OCI-LY3 (cell line): Measurements from ENCODE around the gene DHRSX.

Experiments used
- H2AFZ ChIP-seq: fragments of 200-600, 300-600 bp; shearing (Covaris generic); 2 replicates; pipeline ENCODE4 v1.6.0; 2014; ENCODE audit warnings: antibody characterized with exemption, low read depth, low read length
- H3K27ac ChIP-seq: fragments of 200-600, 300-600 bp; sonication (generic); 2 replicates; pipeline ENCODE4 v1.5.1; 2014; ENCODE audit warnings: mild to moderate bottlenecking, low read length, moderate library complexity, mixed read lengths
- H3K27me3 ChIP-seq: fragments of 200-600, 300-600 bp; sonication (generic); 2 replicates; pipeline ENCODE4 v1.6.1; 2014; ENCODE audit warnings: low read depth, low read length, mixed read lengths
- H3K36me3 ChIP-seq: fragments of 200-600, 300-600 bp; sonication (generic); replicated peaks from 2 replicates; pipeline ENCODE3; 2014; ENCODE audit warnings: low read depth, low read length, mixed read lengths
- H3K4me1 ChIP-seq: fragments of 300-600, 200-600 bp; sonication (generic); 2 replicates; pipeline ENCODE4 v1.6.1; 2014; ENCODE audit warnings: low read length, mixed read lengths
- H3K4me2 ChIP-seq: fragments of 200-600, 300-600 bp; sonication (generic); 2 replicates; pipeline ENCODE4 v1.6.1; 2014; ENCODE audit warnings: low read length, mixed read lengths
- H3K4me3 ChIP-seq: fragments of 300-600, 200-600 bp; sonication (generic); 2 replicates; pipeline ENCODE4 v1.5.1; 2014; ENCODE audit warnings: antibody characterized with exemption, mild to moderate bottlenecking, low read length, moderate library complexity
- H3K79me2 ChIP-seq: fragments of 300-600, 200-600 bp; shearing (Covaris generic); 2 replicates; pipeline ENCODE4 v1.6.1; 2014; ENCODE audit warnings: mild to moderate bottlenecking, low read length, mixed read lengths
- H3K9ac ChIP-seq: fragments of 300-600, 200-600 bp; shearing (Covaris generic); 2 replicates; pipeline ENCODE4 v1.6.0; 2014; ENCODE audit warnings: mild to moderate bottlenecking, low read length, moderate library complexity
- H3K9me3 ChIP-seq: fragments of 200-600, 300-600 bp; shearing (Covaris generic); 2 replicates; pipeline ENCODE4 v1.6.1; 2014; ENCODE audit warnings: low read length, mixed read lengths; ENCODE audit not compliant: insufficient read depth
- H4K20me1 ChIP-seq: fragments of 200-600, 300-600 bp; sonication (generic); 2 replicates; pipeline ENCODE4 v1.6.1; 2016; ENCODE audit warnings: low read length, mixed read lengths; ENCODE audit not compliant: insufficient read depth
- EZH2phosphoT487 ChIP-seq: fragments of 200-600 bp; shearing (Covaris generic); IDR thresholded peaks from 2 replicates; pipeline ENCODE4 v1.6.1; 2018; ENCODE audit warnings: antibody characterized with exemption, mixed run types, low read depth
- TF ChIP-seq, protein P1 (sequence below): fragments of 200-600, 300-600 bp; sonication (generic); IDR thresholded peaks from 2 replicates; pipeline ENCODE4 v1.5.1; 2014; ENCODE audit warnings: antibody characterized with exemption, low read length, low read depth

Gene DHRSX

DNA sequence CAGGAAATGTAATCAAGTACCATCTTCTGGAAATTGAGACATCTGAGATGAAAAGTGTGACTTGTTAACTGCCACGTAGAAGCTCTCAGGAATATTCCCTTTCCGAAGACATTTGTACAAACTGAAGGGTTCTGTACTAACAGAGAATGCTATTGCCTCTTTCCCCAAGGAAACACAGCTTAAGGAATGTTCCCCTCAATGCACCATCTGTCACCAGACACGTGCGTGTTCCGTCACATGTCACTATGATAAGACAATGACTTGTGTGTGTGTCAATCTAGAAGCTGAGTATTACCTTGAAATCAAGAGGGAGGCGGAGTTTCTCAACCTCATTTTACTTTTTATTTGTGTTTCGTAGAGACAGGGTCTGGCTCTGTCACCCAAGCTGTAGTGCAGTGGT lies 58.1 kb downstream of the DHRSX start:
- peaks cover 30% of the 10 kb centered on the region for H3K36me3 ChIP-seq
- peaks cover 45% of the 10 kb centered on the region for H3K79me2 ChIP-seq
- no peak overlapping the region for H3K4me3 ChIP-seq
- peaks cover 5% of the 10 kb centered on the region; the same call in 1 of the 2 replicates for H3K9me3 ChIP-seq
- H3K9ac ChIP-seq = no peak overlapping the region
- no peak overlapping the region for H2AFZ ChIP-seq
- H3K4me1 ChIP-seq = no peaks in the 10 kb centered on the region
- peaks cover 19% of the 10 kb centered on the region; the same call in 1 of the 2 replicates for H4K20me1 ChIP-seq
- no peaks in the 10 kb centered on the region for H3K27me3 ChIP-seq
- H3K4me2 ChIP-seq = no peak overlapping the region
- no peak overlapping the region for H3K27ac ChIP-seq
- TF ChIP-seq, protein P1, sequence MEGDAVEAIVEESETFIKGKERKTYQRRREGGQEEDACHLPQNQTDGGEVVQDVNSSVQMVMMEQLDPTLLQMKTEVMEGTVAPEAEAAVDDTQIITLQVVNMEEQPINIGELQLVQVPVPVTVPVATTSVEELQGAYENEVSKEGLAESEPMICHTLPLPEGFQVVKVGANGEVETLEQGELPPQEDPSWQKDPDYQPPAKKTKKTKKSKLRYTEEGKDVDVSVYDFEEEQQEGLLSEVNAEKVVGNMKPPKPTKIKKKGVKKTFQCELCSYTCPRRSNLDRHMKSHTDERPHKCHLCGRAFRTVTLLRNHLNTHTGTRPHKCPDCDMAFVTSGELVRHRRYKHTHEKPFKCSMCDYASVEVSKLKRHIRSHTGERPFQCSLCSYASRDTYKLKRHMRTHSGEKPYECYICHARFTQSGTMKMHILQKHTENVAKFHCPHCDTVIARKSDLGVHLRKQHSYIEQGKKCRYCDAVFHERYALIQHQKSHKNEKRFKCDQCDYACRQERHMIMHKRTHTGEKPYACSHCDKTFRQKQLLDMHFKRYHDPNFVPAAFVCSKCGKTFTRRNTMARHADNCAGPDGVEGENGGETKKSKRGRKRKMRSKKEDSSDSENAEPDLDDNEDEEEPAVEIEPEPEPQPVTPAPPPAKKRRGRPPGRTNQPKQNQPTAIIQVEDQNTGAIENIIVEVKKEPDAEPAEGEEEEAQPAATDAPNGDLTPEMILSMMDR = no peak

GRCh38 chrX:2441466-2441865 lies 59.3 kb downstream of the DHRSX start:
- H3K79me2 ChIP-seq = peaks cover 32% of the 10 kb centered on the region
- H3K9me3 ChIP-seq = peaks cover 5% of the 10 kb centered on the region; the same call in 1 of the 2 replicates
- no peak overlapping the region for H3K27ac ChIP-seq
- H4K20me1 ChIP-seq = peaks cover 10% of the 10 kb centered on the region; the same call in 1 of the 2 replicates
- no peak overlapping the region for H3K4me3 ChIP-seq
- H3K36me3 ChIP-seq = peaks cover 24% of the 10 kb centered on the region
- H3K4me1 ChIP-seq = no peaks in the 10 kb centered on the region
- H3K27me3 ChIP-seq = no peaks in the 10 kb centered on the region
- no peak overlapping the region for H2AFZ ChIP-seq
- TF ChIP-seq EZH2phosphoT487 = no peak
- TF ChIP-seq, protein P1 = no peak
- no peak overlapping the region for H3K4me2 ChIP-seq
- no peak overlapping the region for H3K9ac ChIP-seq

DNA sequence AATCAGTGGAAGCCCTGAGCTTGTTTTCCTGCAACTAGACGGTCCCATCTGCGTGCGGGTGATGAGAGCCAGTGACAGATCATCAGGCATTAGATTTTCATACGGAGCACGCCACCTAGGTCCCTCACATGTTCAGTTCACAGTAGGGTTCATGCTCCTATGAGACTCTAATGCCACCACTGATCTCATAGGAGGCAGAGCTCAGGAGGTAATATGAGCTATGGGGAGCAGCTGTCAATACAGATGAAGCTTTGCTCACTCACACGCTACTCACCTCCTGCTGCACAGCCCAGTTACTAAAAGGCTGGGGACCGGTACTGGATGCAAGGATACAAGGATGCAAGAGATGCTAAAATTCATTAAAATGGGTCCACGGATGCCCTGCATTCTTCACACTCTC lies 61.2 kb downstream of the DHRSX start:
- H3K27me3 ChIP-seq = no peaks in the 10 kb centered on the region
- no peak overlapping the region for H3K9ac ChIP-seq
- no peak overlapping the region for H3K4me3 ChIP-seq
- H2AFZ ChIP-seq = no peak overlapping the region
- H3K9me3 ChIP-seq = peaks cover 5% of the 10 kb centered on the region; the same call in 1 of the 2 replicates
- H4K20me1 ChIP-seq = peaks cover 6% of the 10 kb centered on the region; the same call in 1 of the 2 replicates
- H3K27ac ChIP-seq = no peak overlapping the region
- H3K4me2 ChIP-seq = no peak overlapping the region
- H3K4me1 ChIP-seq = no peaks in the 10 kb centered on the region
- peaks cover 30% of the 10 kb centered on the region for H3K36me3 ChIP-seq
- peaks cover 21% of the 10 kb centered on the region for H3K79me2 ChIP-seq
- TF ChIP-seq, protein P1 = no peak
- no peak for TF ChIP-seq EZH2phosphoT487

DNA sequence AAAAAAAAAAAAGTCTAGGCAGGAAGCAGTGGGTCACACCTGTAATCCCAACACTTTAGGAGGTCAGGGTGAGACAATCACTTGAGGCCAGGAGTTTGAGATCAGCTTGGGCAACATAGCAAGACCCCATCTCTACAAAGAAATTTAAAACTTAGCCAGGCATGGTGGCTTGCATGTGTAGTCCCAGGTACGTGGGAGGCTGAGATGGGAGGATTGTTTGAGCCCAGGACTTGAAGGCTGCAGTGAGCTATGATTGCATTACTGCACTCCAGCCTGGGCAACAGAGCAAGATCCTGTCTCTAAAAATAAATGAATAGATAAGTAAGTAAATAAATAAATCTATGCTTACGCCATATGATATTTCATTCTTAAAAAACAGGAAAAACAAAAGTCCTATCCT lies 65.3 kb downstream of the DHRSX start:
- Histone ChIP-seq H4K20me1 (no peaks in the 10 kb centered on the region), H3K4me1 (no peaks in the 10 kb centered on the region), H3K36me3 (peaks cover 31% of the 10 kb centered on the region), H3K79me2 (peaks cover 5% of the 10 kb centered on the region), H3K9me3 (peaks cover 5% of the 10 kb centered on the region; the same call in 1 of the 2 replicates), H3K27me3 (no peaks in the 10 kb centered on the region), H3K27ac (no peak overlapping the region), H3K4me3 (no peak overlapping the region), H3K9ac (no peak overlapping the region), H2AFZ (no peak overlapping the region), H3K4me2 (no peak overlapping the region)
- TF ChIP-seq, protein P1 = no peak
- no peak for TF ChIP-seq EZH2phosphoT487
